GM18907 (cell line): Measurements from ENCODE around the gene IGF2R.

ENCODE experiments used
- ATAC-seq: cut with Tn5 transposase; IDR thresholded peaks from one replicate; pipeline ENCODE4 v1.9.1; 2021; ENCODE audit warnings: mild to moderate bottlenecking, moderate library complexity; ENCODE audit not compliant: unreplicated experiment

The IGF2R gene

DNA sequence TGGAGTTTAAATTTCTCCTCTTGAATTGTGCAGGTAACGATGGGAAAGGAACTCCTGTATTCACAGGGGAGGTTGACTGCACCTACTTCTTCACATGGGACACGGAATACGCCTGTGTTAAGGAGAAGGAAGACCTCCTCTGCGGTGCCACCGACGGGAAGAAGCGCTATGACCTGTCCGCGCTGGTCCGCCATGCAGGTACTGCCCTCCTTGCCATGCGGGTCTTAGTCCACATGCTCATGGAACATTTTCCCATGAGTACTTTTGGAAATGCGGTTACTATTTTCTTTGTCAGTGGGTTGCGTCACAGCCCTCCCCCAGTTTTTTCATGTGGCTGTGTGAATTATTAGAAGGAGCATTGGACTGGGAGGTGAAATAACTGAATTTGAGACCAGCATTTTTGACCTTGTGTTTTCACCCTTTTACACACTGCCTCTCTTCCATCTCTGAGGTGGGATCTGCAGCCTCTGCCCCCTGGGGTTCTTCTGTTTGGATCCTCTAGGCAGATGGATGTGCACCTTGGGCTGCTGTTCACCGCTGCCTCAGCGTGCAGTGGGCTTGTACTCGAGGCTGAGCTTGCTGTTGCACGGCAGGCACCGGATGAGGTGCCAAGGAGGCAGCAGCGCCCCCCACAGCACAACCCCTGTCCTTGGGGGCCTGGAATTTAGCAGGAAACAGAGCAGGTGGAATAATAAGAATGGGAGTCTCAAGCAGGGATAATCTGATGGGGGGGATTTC, 71.8 kb downstream of the IGF2R start:
- no peak for ATAC-seq

GRCh38 chr6:160041608-160042007, 72.7 kb downstream of the IGF2R start:
- ATAC-seq = no peak

- ATAC-seq = no peak
These were observed 73.3 kb downstream of the IGF2R start for GRCh38 chr6:160042014-160042773.

- ATAC-seq = no peak
These were observed 74.0 kb downstream of the IGF2R start for GRCh38 chr6:160042788-160043301.

GRCh38 chr6:160043784-160044183, 74.9 kb downstream of the IGF2R start:
- ATAC-seq = no peak

DNA sequence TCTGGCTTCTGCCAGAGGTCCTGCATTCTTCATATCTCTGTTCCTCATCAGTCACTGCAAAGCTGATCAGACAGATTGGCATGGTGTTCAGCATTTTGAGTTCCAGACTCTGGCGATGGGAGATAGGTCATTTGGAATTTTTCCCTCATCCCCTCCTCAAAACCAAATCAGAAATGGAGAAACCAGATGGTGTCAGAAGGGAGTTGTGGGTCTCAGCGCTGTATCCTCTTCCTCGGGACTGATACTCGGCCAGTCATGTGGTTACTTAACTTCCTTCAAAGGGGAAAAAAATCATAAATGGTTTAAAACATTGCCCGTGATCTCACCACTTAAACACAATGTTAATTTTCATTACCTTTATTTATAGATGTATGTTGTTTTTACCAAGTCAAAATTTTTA, 75.8 kb downstream of the IGF2R start:
- ATAC-seq = no peak

GRCh38 chr6:160048471-160048870, 79.6 kb downstream of the IGF2R start:
- no peak for ATAC-seq

DNA sequence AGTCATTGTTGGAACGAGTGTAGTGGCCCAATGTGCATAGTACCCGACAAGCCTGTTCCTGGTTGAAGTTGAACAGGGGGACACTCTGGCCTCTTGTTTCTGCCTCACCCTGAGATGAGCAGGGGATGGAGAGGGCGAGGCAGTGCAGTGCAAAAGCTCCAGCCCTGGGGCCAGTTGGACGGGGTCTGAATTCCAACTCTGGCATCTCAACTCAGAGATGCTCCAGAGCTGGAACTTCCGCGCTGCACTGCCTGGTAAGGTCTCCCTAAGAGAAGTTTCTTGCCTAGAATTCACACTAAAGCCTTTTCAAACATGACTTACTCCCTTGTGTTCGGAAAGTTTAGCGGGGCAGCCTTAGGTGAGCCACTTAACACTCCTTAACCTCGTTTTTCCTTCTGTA, 80.5 kb downstream of the IGF2R start:
- ATAC-seq = no peak

DNA sequence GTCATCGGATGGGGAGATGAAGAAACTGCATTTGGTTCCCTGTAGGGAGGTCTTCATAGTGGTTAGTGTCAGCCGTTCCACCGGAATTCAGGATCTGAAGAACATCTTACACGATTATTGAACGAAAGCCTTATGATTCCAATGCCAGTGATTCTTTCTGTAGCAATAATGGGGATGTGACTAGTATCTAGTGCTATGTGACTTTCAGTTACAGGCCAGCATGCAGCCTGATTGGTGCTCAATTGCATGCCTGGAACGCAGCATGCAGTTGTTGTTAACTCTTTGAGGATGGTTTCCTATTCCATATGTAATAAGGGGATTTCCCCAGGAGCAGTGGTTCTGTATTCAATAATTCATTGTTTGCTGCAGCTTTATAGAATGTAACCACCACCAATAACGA, 81.1 kb downstream of the IGF2R start:
- no peak for ATAC-seq

DNA sequence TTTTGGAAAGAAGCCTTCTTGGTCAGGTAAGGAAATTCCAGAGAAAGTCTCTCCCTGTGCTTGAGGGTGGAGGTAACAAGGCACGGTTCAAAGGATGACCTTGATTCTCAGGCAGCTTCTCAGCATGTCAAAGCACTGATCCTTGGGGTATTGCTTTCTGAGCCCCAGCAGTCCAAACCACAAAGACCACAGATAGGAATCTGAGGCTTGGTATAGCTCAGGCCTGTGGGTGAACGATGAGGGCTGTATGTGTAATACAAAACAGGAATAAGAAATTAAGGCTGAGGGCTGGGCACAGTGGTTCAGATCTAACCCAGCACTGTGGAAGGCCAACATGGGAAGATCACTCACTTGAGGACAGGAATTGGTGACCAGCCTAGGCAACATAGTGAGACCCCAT, 82.5 kb downstream of the IGF2R start:
- no peak for ATAC-seq

DNA sequence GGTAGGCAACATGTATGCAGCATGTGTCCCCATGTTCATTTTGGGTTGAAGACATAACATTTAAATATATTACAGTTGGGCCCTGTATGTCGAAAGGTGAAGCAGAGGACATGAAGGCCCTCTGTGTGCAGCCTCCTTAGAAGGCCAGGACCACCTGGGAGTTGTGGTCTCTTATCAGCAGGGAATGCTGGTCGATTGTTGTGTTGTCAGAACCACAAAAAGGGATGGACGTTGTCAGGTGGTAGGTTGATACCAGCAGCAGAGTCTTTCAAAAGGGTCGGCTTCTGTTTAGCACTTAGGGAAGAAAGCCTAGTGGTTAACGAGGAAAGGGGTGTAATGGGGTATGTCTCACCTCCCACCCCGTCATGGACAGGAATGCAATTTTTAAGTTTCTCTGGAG, 85.4 kb downstream of the IGF2R start:
- ATAC-seq = no peak

DNA sequence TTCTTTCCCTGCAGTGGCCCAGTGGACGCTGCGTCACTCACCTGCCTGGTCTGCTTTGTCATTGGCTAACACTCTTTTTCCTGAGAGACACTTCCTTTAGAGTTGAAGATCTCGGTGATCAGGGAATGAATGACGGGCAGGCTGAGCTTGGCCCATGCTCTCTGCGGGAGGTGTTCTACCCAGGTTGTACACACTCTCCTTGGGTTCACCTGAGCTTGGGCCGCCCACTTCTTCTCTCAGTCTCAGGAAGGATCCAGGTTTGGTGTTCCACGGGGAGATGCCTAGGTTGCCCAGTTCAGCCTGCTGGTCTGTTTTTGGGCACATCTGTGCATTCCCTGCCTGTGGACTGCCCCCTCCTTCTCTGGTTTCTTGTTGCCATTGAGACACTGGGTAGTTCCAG, 86.0 kb downstream of the IGF2R start:
- ATAC-seq = no peak

DNA sequence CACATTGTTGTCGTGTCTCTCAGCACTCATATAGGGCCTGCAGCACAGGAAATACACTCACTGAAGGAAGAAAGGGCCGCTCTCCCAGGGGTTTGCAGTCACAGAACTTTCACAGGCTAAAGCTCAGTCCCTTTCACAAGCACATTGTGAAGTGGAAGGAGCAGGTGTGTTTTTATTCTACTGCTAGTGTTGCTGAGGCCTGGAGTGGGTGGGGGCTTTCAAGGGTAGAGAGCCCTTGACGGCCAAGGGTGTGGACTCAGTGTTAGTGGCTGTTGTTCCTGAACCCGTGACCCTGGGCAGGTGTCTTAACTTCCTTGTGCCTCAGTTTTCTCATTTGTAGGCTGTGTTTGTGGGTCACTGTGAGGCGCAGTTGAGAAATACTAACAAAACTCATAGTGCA, 86.5 kb downstream of the IGF2R start:
- no peak for ATAC-seq

DNA sequence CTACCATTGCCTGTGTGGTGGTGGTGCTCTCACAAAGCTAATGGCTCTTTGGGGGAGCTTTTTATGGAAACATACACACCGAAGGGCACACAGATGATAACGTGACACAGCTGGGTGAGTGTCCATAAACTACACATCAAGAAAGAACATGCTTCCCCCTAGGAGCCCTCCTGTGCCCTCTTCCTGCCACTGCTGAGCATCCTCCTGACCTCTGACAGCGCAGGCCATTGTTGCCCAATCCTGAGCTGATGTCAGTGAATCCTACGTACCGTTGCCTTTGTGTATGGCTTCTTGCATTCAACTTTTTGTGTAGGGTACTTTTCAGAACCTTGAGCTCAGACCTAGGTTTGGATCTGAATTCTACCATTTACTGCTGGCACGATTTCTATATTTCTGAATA, 86.9 kb downstream of the IGF2R start:
- ATAC-seq = no peak

DNA sequence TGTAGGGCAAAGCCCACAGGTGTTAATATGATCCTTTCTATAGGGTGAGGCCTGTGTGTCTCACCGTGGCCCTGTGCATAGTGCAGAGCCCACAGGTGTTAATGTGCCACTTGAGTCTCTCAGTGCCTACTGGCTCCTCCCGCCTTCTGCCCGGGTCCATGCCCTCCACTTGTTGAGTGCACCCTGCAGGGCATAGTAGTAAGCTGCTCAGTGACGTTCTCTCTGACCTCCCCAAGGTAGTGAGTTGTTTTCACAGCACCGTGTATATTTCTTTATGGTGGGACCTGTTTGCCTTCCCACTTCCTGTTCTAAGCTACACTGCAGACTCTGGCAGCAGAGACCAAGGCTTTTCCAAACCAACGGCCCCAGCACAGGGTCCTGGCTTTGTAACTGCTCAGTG, 88.2 kb downstream of the IGF2R start:
- no peak for ATAC-seq

- no peak for ATAC-seq
These were observed 89.8 kb downstream of the IGF2R start for GRCh38 chr6:160058603-160059215.

- no peak for ATAC-seq
These were observed 91.3 kb downstream of the IGF2R start for GRCh38 chr6:160060221-160060620.

GRCh38 chr6:160060920-160061447, 92.1 kb downstream of the IGF2R start:
- no peak for ATAC-seq

DNA sequence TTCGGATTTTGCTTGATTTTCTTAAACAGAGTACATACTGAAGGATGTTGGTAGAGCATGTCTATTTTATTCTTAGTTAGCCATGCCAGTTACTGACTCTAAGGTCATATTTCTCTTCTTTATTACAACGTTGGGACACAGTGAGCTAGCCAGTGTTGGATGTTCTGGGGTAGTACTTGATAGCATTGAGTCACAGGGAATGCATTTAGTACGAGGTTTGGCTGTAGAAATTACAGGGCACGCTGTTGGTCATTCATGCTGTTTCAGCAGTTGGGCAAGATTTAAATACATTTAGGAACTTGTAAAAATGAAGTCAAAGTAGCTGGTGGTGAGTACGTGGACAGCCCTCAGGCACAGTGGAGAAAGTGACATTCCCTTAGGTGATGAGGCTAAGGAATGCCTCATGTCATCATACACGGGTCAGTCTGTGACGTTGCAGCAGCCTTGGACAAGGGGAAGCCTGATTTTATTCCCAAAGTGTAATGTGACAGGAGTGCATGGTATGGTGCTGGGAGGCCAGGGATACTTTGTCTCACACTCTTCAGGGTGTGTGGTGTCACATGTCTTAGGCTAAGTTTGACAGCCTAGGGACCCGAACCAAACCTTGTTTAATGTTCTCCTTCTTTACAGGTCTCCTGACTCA, 95.0 kb downstream of the IGF2R start:
- ATAC-seq = no peak

GRCh38 chr6:160065200-160065599, 96.3 kb downstream of the IGF2R start:
- ATAC-seq = no peak

GRCh38 chr6:160067564-160067963, 98.7 kb downstream of the IGF2R start:
- ATAC-seq = no peak
